Panc1 (cell line): ENCODE data around the gene PGM3.

Experiments
- TCF7L2 ChIP-seq: IDR thresholded peaks from 2 replicates; pipeline ENCODE4 v1.6.1; 2011; ENCODE audit warnings: mild to moderate bottlenecking, low read depth, low read length, inconsistent platforms
- TF ChIP-seq, protein P1 (sequence below): fragments of 450-650 bp; IDR thresholded peaks from 2 replicates; pipeline ENCODE4 v1.5.1; 2017; ENCODE audit warnings: mild to moderate bottlenecking

DNA sequence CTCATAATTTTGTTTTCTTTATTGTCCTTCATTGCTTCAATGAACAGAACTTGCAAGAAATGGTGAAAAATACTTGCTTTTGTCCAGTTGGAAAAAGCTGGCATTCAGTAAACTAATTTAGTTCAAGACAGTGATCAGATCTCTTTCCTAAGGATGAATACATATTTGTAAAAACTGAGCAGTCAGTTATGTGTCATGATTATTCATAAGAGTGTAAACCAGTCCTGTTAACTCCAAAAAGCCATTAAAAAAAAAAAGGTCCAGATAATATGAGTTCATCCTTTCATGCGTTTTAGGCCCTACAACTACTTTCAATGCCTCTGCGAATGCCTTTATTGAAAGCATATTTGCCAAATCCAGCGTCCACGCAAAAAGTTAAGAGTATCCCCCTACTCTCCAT is 609 bp downstream of the PGM3 start:
- TF ChIP-seq TCF7L2: no peak
- TF ChIP-seq, protein P1, sequence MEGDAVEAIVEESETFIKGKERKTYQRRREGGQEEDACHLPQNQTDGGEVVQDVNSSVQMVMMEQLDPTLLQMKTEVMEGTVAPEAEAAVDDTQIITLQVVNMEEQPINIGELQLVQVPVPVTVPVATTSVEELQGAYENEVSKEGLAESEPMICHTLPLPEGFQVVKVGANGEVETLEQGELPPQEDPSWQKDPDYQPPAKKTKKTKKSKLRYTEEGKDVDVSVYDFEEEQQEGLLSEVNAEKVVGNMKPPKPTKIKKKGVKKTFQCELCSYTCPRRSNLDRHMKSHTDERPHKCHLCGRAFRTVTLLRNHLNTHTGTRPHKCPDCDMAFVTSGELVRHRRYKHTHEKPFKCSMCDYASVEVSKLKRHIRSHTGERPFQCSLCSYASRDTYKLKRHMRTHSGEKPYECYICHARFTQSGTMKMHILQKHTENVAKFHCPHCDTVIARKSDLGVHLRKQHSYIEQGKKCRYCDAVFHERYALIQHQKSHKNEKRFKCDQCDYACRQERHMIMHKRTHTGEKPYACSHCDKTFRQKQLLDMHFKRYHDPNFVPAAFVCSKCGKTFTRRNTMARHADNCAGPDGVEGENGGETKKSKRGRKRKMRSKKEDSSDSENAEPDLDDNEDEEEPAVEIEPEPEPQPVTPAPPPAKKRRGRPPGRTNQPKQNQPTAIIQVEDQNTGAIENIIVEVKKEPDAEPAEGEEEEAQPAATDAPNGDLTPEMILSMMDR: no peak
